KMS-11 (cell line): ENCODE data around the gene SPCS3.
A peak's percentile ranks its signal among the peaks of the same experiment; 100 is the strongest.

Experiments used
- H2AFZ ChIP-seq: fragments of 200-600 bp; sonication (generic); 2 replicates; pipeline ENCODE4 v1.6.1; 2016; ENCODE audit warnings: antibody characterized with exemption, mixed run types, low read depth
- H3K27ac ChIP-seq: fragments of 200-600 bp; sonication (generic); 2 replicates; pipeline ENCODE4 v1.6.1; 2016; ENCODE audit warnings: mild to moderate bottlenecking, mixed run types
- H3K27me3 ChIP-seq: fragments of 200-600 bp; sonication (generic); 2 replicates; pipeline ENCODE4 v1.6.1; 2017; ENCODE audit warnings: mild to moderate bottlenecking, low read depth, mixed run types, moderate library complexity; ENCODE audit not compliant: insufficient read depth
- H3K36me3 ChIP-seq: fragments of 200-600 bp; sonication (generic); 2 replicates; pipeline ENCODE4 v1.6.1; 2017; ENCODE audit warnings: mild to moderate bottlenecking, mixed run types; ENCODE audit not compliant: insufficient read depth
- H3K4me1 ChIP-seq: fragments of 200-600 bp; sonication (generic); 2 replicates; pipeline ENCODE4 v1.6.1; 2016; ENCODE audit warnings: mild to moderate bottlenecking, low read depth, mixed run types; ENCODE audit not compliant: poor library complexity, severe bottlenecking
- H3K4me2 ChIP-seq: fragments of 200-600 bp; sonication (generic); 2 replicates; pipeline ENCODE4 v1.7.0; 2016; ENCODE audit warnings: mild to moderate bottlenecking, mixed run types
- H3K4me3 ChIP-seq: fragments of 200-600 bp; sonication (generic); IDR thresholded peaks from 2 replicates; pipeline ENCODE4 v1.6.1; 2017; ENCODE audit warnings: low read depth, low read length, mixed read lengths; ENCODE audit not compliant: insufficient read depth
- H3K79me2 ChIP-seq: fragments of 200-600 bp; sonication (generic); 2 replicates; pipeline ENCODE4 v1.6.1; 2016; ENCODE audit warnings: low read depth, mixed run types; ENCODE audit not compliant: insufficient read depth
- H3K9ac ChIP-seq: fragments of 200-600 bp; sonication (generic); 2 replicates; pipeline ENCODE4 v1.6.1; 2016; ENCODE audit warnings: mild to moderate bottlenecking, mixed run types
- H4K20me1 ChIP-seq: fragments of 200-600 bp; sonication (generic); 2 replicates; pipeline ENCODE4 v1.6.1; 2016; ENCODE audit warnings: mild to moderate bottlenecking, mixed run types; ENCODE audit not compliant: insufficient read depth
- TF ChIP-seq, protein P1 (sequence below): fragments of 200-600 bp; sonication (generic); conservative IDR thresholded peaks from 2 replicates; pipeline ENCODE4 v1.6.1; 2017; ENCODE audit warnings: low read depth, mild to moderate bottlenecking, antibody characterized with exemption, low read length, moderate library complexity, mixed read lengths

The SPCS3 gene

GRCh38 chr4:176354884-176355283 is 35.1 kb downstream of the SPCS3 start:
- H2AFZ ChIP-seq = no peak overlapping the region
- H3K27ac ChIP-seq = no peak overlapping the region
- TF ChIP-seq, protein P1, sequence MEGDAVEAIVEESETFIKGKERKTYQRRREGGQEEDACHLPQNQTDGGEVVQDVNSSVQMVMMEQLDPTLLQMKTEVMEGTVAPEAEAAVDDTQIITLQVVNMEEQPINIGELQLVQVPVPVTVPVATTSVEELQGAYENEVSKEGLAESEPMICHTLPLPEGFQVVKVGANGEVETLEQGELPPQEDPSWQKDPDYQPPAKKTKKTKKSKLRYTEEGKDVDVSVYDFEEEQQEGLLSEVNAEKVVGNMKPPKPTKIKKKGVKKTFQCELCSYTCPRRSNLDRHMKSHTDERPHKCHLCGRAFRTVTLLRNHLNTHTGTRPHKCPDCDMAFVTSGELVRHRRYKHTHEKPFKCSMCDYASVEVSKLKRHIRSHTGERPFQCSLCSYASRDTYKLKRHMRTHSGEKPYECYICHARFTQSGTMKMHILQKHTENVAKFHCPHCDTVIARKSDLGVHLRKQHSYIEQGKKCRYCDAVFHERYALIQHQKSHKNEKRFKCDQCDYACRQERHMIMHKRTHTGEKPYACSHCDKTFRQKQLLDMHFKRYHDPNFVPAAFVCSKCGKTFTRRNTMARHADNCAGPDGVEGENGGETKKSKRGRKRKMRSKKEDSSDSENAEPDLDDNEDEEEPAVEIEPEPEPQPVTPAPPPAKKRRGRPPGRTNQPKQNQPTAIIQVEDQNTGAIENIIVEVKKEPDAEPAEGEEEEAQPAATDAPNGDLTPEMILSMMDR = no peak
- no peaks in the 10 kb centered on the region for H3K27me3 ChIP-seq
- H3K36me3 ChIP-seq = no peaks in the 10 kb centered on the region
- no peaks in the 10 kb centered on the region for H3K79me2 ChIP-seq
- no peak overlapping the region for H3K9ac ChIP-seq
- H3K4me3 ChIP-seq = no peak overlapping the region
- no peak overlapping the region for H3K4me2 ChIP-seq
- no peaks in the 10 kb centered on the region for H4K20me1 ChIP-seq
- peaks cover 28% of the 10 kb centered on the region for H3K4me1 ChIP-seq

DNA sequence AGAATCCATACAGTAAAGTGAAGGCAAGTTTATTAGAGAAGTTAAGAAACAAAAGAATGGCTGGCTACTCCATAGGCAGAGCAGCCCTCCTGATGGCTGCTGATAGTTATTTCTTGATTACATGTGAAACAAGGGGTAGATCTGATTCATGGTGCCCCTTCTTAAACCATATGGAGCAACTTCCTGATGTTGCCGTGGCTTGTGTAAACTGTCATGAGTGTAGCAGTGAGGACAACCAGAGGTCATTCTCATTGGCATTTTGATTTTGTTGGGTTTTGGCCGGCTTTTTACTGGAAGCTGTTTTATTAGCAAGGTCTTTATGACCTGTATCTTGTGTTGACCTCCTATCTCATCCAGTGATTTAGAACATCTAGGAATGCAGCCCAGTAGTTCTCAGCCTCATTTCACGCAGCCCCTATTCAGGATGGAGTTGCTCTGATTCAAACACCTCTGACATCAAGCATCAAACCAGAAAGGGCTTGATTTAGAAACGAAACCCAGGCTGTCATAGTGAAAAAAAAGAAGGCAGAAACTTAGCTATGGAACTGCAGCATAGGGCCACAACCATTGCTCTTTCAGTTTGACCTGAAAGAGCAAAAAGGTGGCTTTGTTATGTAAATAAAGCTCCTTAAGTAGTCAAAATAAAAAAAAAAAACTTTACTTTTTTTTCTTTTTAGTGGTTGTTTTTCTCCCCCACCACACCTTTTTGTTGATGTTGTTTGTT is 37.8 kb downstream of the SPCS3 start:
- Histone ChIP-seq H3K36me3 (no peaks in the 10 kb centered on the region), H3K4me1 (peaks cover 29% of the 10 kb centered on the region), H3K4me3 (no peak overlapping the region), H3K79me2 (no peaks in the 10 kb centered on the region), H2AFZ (peak overlapping the region; percentile 57), H3K27ac (peak overlapping the region; percentile 60), H3K4me2 (peak overlapping the region; percentile 62), H4K20me1 (no peaks in the 10 kb centered on the region), H3K9ac (peak overlapping the region; percentile 13; the same call in 1 of the 2 replicates), H3K27me3 (no peaks in the 10 kb centered on the region)
- TF ChIP-seq, protein P1 = no peak

- H3K4me2 ChIP-seq = peak overlapping the region; percentile 62
- H3K4me3 ChIP-seq = no peak overlapping the region
- H4K20me1 ChIP-seq = no peaks in the 10 kb centered on the region
- no peaks in the 10 kb centered on the region for H3K27me3 ChIP-seq
- no peaks in the 10 kb centered on the region for H3K36me3 ChIP-seq
- peak overlapping the region; percentile 60 for H3K27ac ChIP-seq
- TF ChIP-seq, protein P1 = no peak
- H3K4me1 ChIP-seq = peaks cover 34% of the 10 kb centered on the region
- no peaks in the 10 kb centered on the region for H3K79me2 ChIP-seq
- H2AFZ ChIP-seq = peak overlapping the region; percentile 57
- H3K9ac ChIP-seq = peak overlapping the region; percentile 13; the same call in 1 of the 2 replicates
Measured at GRCh38 chr4:176358083-176358469, 38.3 kb downstream of the SPCS3 start.

- no peaks in the 10 kb centered on the region for H3K36me3 ChIP-seq
- H3K4me3 ChIP-seq = no peak overlapping the region
- no peaks in the 10 kb centered on the region for H3K27me3 ChIP-seq
- peaks cover 45% of the 10 kb centered on the region for H3K4me1 ChIP-seq
- H3K27ac ChIP-seq = no peak overlapping the region
- TF ChIP-seq, protein P1 = no peak
- H2AFZ ChIP-seq = no peak overlapping the region
- H3K9ac ChIP-seq = no peak overlapping the region
- H3K4me2 ChIP-seq = no peak overlapping the region
- no peaks in the 10 kb centered on the region for H4K20me1 ChIP-seq
- no peaks in the 10 kb centered on the region for H3K79me2 ChIP-seq
Measured at GRCh38 chr4:176359590-176359989, 39.8 kb downstream of the SPCS3 start.
